ENCODE measurements around the gene CUBN. TPM values are rescaled to one million over a fixed set of nuclear protein-coding genes. Genes with fewer than 3 reads are reported as not detected.

Gene CUBN
- total RNA-seq, 1 experiment from 2014 or later, result 1.3 TPM

DNA sequence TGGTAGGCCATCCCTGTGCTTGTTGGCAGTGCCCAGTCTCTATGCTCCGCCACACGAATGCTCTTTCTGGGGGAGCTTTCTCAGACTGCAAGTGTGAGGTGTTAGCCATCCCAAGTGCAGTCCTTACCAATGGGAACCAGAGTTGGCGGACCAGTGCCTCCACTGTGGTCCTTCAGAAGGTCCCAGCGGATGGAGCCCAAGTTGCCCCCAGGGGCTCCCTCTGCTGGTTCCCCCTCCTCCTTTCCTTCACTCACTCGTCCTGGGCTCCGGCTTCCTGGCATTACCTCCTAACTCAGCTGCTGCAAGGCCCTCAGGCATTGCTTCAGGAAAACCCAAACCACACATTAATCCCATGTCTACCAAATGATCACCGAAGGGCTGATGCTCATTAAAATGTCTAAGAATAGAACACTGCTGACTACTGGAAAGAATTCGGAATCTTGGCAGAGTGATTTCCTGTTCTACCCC lies 139.8 kb downstream of the CUBN start:
- no peaks in the 10 kb centered on the region for H3K27me3 ChIP-seq (ENCODE audit: control insufficient read depth, insufficient read depth, low read length)
- H3K4me3 ChIP-seq (ENCODE audit: low read depth in 2 of 2, low read length in 2 of 2), result no peak overlapping the region
- intact Hi-C loops (cut with micrococcal nuclease; ENCODE audit: unreplicated experiment) (no loop called here), in situ Hi-C loops (cut with HindIII; ENCODE audit: low pct_unique_long_range_greater_than_20kb, low sequenced_read_pairs) (no loop called here)
- peaks cover 7% of the 10 kb centered on the region; the same call in 1 of the 2 replicates for H3K9me3 ChIP-seq (ENCODE audit: control insufficient read depth, insufficient read depth, low read depth, low read length)
- no TSS peak for BruUV-seq (replicated peaks)
- ChIA-PET POLR2A (no interaction called here), CTCF (no interaction called here)
- no peaks in the 10 kb centered on the region for H3K36me3 ChIP-seq (ENCODE audit: control insufficient read depth, insufficient read depth, low read length)
- ATAC-seq, result no peak
- H3K4me1 ChIP-seq (ENCODE audit: control insufficient read depth, insufficient read depth, low read length), result peaks cover 29% of the 10 kb centered on the region
- H3K27ac ChIP-seq (ENCODE audit: low read length), result peak overlapping the region; percentile 89
- DNase-seq (ENCODE audit: low read depth, low spot score), result no peak
- TF ChIP-seq TCF7L2 (IDR thresholded peaks at IDR 0.05; ENCODE audit: low read depth, low read length) (no peak), SIN3A (IDR thresholded peaks at IDR 0.05; ENCODE audit: borderline replicate concordance, insufficient read depth, low read depth, low read length) (no peak), POLR2AphosphoS5 (IDR thresholded peaks at IDR 0.05; ENCODE audit: low read depth, low read length) (no peak)
- TF ChIP-seq, protein P1, sequence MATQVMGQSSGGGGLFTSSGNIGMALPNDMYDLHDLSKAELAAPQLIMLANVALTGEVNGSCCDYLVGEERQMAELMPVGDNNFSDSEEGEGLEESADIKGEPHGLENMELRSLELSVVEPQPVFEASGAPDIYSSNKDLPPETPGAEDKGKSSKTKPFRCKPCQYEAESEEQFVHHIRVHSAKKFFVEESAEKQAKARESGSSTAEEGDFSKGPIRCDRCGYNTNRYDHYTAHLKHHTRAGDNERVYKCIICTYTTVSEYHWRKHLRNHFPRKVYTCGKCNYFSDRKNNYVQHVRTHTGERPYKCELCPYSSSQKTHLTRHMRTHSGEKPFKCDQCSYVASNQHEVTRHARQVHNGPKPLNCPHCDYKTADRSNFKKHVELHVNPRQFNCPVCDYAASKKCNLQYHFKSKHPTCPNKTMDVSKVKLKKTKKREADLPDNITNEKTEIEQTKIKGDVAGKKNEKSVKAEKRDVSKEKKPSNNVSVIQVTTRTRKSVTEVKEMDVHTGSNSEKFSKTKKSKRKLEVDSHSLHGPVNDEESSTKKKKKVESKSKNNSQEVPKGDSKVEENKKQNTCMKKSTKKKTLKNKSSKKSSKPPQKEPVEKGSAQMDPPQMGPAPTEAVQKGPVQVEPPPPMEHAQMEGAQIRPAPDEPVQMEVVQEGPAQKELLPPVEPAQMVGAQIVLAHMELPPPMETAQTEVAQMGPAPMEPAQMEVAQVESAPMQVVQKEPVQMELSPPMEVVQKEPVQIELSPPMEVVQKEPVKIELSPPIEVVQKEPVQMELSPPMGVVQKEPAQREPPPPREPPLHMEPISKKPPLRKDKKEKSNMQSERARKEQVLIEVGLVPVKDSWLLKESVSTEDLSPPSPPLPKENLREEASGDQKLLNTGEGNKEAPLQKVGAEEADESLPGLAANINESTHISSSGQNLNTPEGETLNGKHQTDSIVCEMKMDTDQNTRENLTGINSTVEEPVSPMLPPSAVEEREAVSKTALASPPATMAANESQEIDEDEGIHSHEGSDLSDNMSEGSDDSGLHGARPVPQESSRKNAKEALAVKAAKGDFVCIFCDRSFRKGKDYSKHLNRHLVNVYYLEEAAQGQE (IDR thresholded peaks at IDR 0.05; ENCODE audit: insufficient read depth in 1 of 2, low read depth in 2 of 2, low read length in 1 of 2), result no peak
- TF ChIP-seq, protein P2, sequence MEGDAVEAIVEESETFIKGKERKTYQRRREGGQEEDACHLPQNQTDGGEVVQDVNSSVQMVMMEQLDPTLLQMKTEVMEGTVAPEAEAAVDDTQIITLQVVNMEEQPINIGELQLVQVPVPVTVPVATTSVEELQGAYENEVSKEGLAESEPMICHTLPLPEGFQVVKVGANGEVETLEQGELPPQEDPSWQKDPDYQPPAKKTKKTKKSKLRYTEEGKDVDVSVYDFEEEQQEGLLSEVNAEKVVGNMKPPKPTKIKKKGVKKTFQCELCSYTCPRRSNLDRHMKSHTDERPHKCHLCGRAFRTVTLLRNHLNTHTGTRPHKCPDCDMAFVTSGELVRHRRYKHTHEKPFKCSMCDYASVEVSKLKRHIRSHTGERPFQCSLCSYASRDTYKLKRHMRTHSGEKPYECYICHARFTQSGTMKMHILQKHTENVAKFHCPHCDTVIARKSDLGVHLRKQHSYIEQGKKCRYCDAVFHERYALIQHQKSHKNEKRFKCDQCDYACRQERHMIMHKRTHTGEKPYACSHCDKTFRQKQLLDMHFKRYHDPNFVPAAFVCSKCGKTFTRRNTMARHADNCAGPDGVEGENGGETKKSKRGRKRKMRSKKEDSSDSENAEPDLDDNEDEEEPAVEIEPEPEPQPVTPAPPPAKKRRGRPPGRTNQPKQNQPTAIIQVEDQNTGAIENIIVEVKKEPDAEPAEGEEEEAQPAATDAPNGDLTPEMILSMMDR (IDR thresholded peaks at IDR 0.05), result no peak

DNA sequence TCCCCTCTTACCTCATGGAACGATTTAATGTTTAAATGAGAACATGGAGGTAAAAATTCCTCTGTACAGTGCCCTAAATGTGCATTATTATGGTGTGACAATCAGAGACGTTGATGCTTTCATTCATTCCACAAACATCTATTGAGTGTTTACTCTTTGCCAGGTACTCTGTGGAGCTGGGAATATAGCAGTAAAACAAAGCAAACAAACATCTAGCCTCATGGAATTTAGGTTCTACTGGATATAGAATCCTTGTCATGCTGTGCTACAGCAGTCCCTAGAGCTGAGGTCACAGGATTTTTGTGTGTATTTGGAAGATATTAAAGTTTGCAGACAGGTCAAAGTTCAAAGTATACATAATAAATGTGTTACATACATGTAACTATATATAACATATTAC lies 140.7 kb downstream of the CUBN start:
- POLR2A ChIA-PET, result interaction anchor here (0.6 kb wide), 1 partner anchor 248 kb away, joined by 3 read pairs; no protein-coding TSS in a partner anchor
- in situ Hi-C loops (cut with HindIII; ENCODE audit: low pct_unique_long_range_greater_than_20kb, low sequenced_read_pairs), result no loop called here
- BruUV-seq (replicated peaks), result no TSS peak

More for the DNA sequence above, 140.7 kb downstream of the CUBN start:
- CTCF ChIA-PET, result no interaction called here
- Histone ChIP-seq H3K27me3 (ENCODE audit: control insufficient read depth, insufficient read depth, low read length) (no peaks in the 10 kb centered on the region), H3K4me3 (ENCODE audit: low read depth in 2 of 2, low read length in 2 of 2) (no peak overlapping the region), H3K9me3 (ENCODE audit: control insufficient read depth, insufficient read depth, low read depth, low read length) (peaks cover 10% of the 10 kb centered on the region; the same call in 1 of the 2 replicates), H3K36me3 (ENCODE audit: control insufficient read depth, insufficient read depth, low read length) (no peaks in the 10 kb centered on the region), H3K4me1 (ENCODE audit: control insufficient read depth, insufficient read depth, low read length) (peaks cover 29% of the 10 kb centered on the region), H3K27ac (ENCODE audit: low read length) (peak overlapping the region; percentile 99)
- no peak for DNase-seq (ENCODE audit: low read depth, low spot score)
- TF ChIP-seq, protein P1 (IDR thresholded peaks at IDR 0.05; ENCODE audit: insufficient read depth in 1 of 2, low read depth in 2 of 2, low read length in 1 of 2), result 0 out of 4 replicates have a peak, but pooled peaks of 1 of the 2 experiments have one; percentile 22
- peak; percentile 55; the same call in 1 of the 2 replicates for TF ChIP-seq POLR2AphosphoS5 (IDR thresholded peaks at IDR 0.05; ENCODE audit: low read depth, low read length)
- TF ChIP-seq TCF7L2 (IDR thresholded peaks at IDR 0.05; ENCODE audit: low read depth, low read length), result no peak
- TF ChIP-seq, protein P2 (IDR thresholded peaks at IDR 0.05), result no peak
- peak; percentile 79 for ATAC-seq
- intact Hi-C loops (cut with micrococcal nuclease; ENCODE audit: unreplicated experiment), result no loop called here

All from Panc1 (cell line).